H9 (cell line): ENCODE measurements around the gene C1QTNF9. TPM values are rescaled to one million over a fixed set of nuclear protein-coding genes. Genes with fewer than 3 reads are reported as not detected.
"Not testable (repeated sequence)": the region's sequence is repeated elsewhere in the genome, so short reads cannot be mapped to it uniquely, and the experiment has no call there.

Source experiments
- DNase-seq: peaks from one replicate; pipeline ENCODE4 v3.0.0-alpha.2; 2017
- H2AFZ ChIP-seq: one replicate; pipeline ENCODE4 v1.6.1; 2013; ENCODE audit warnings: mild to moderate bottlenecking, low read length, control low read depth, moderate library complexity
- H2AK5ac ChIP-seq: 2 replicates; pipeline ENCODE4 v1.6.1; 2013; ENCODE audit warnings: low read length, control low read depth, mixed read lengths; ENCODE audit not compliant: insufficient read length
- H2BK120ac ChIP-seq: one replicate; pipeline ENCODE4 v1.6.1; 2013; ENCODE audit warnings: low read depth, mild to moderate bottlenecking, low read length, control low read depth, inconsistent platforms; ENCODE audit not compliant: poor library complexity, severe bottlenecking
- H2BK12ac ChIP-seq: 2 replicates; pipeline ENCODE4 v1.6.1; 2013; ENCODE audit warnings: low read length, control low read depth, mixed read lengths, low read depth; ENCODE audit not compliant: insufficient read length
- H2BK15ac ChIP-seq: 2 replicates; pipeline ENCODE4 v1.6.1; 2013; ENCODE audit warnings: low read depth, low read length, control low read depth
- H2BK20ac ChIP-seq: one replicate; pipeline ENCODE4 v1.6.1; 2013; ENCODE audit warnings: low read depth, mild to moderate bottlenecking, low read length, control low read depth, inconsistent platforms; ENCODE audit not compliant: poor library complexity, severe bottlenecking
- H2BK5ac ChIP-seq: 2 replicates; pipeline ENCODE4 v1.6.1; 2013; ENCODE audit warnings: low read length, control low read depth, mixed read lengths; ENCODE audit not compliant: insufficient read length
- H3K14ac ChIP-seq: 2 replicates; pipeline ENCODE4 v1.6.1; 2013; ENCODE audit warnings: low read length, control low read depth; ENCODE audit not compliant: insufficient read depth
- H3K18ac ChIP-seq: 2 replicates; pipeline ENCODE4 v1.6.1; 2013; ENCODE audit warnings: low read depth, mild to moderate bottlenecking, mixed read lengths, low read length, control low read depth; ENCODE audit not compliant: insufficient read length
- H3K23ac ChIP-seq: 2 replicates; pipeline ENCODE4 v1.6.1; 2013; ENCODE audit warnings: low read length, control low read depth, mixed read lengths, low read depth; ENCODE audit not compliant: insufficient read length
- H3K23me2 ChIP-seq: 2 replicates; pipeline ENCODE4 v1.6.1; 2013; ENCODE audit warnings: low read depth, mild to moderate bottlenecking, mixed read lengths, low read length, control low read depth; ENCODE audit not compliant: insufficient read length, poor library complexity, severe bottlenecking
- H3K27ac ChIP-seq: 2 replicates; pipeline ENCODE4 v1.5.1; 2013; ENCODE audit warnings: low read length, control low read depth, mixed read lengths, low read depth; ENCODE audit not compliant: insufficient read length
- H3K27me3 ChIP-seq: 2 replicates; pipeline ENCODE4 v1.6.1; 2013; ENCODE audit warnings: low read length, control low read depth, inconsistent platforms; ENCODE audit not compliant: insufficient read depth
- H3K4ac ChIP-seq: 2 replicates; pipeline ENCODE4 v1.6.1; 2013; ENCODE audit warnings: low read depth, mild to moderate bottlenecking, control low read depth, inconsistent platforms, low read length, moderate library complexity
- H3K4me1 ChIP-seq: 2 replicates; pipeline ENCODE4 v1.6.1; 2013; ENCODE audit warnings: low read length, control low read depth, inconsistent platforms; ENCODE audit not compliant: insufficient read depth
- H3K4me2 ChIP-seq: 2 replicates; pipeline ENCODE4 v1.6.1; 2013; ENCODE audit warnings: low read length, control low read depth, mixed read lengths; ENCODE audit not compliant: insufficient read length, insufficient read depth
- H3K56ac ChIP-seq: 2 replicates; pipeline ENCODE4 v1.6.1; 2013; ENCODE audit warnings: low read depth, mild to moderate bottlenecking, mixed read lengths, low read length, control low read depth; ENCODE audit not compliant: insufficient read length
- H3K79me1 ChIP-seq: 2 replicates; pipeline ENCODE4 v1.6.1; 2013; ENCODE audit warnings: low read depth, mild to moderate bottlenecking, moderate library complexity, low read length, control low read depth, inconsistent platforms; ENCODE audit not compliant: insufficient read depth, poor library complexity, severe bottlenecking
- H3K79me2 ChIP-seq: 2 replicates; pipeline ENCODE4 v1.6.1; 2013; ENCODE audit warnings: low read length, control low read depth, inconsistent platforms; ENCODE audit not compliant: insufficient read depth
- H3K9ac ChIP-seq: 2 replicates; pipeline ENCODE4 v1.6.1; 2013; ENCODE audit warnings: low read length, control low read depth, mixed read lengths; ENCODE audit not compliant: insufficient read length; ENCODE audit errors: extremely low read depth
- H3K9me3 ChIP-seq: one replicate; pipeline ENCODE4 v1.6.1; 2013; ENCODE audit warnings: low read depth, low read length, inconsistent platforms; ENCODE audit not compliant: control insufficient read depth
- H3T11ph ChIP-seq: one replicate; pipeline ENCODE4 v1.6.1; 2013; ENCODE audit warnings: mild to moderate bottlenecking, low read length, control low read depth, inconsistent platforms
- H4K20me1 ChIP-seq: one replicate; pipeline ENCODE4 v1.6.1; 2013; ENCODE audit not compliant: control insufficient read depth, insufficient read length, insufficient read depth
- H4K5ac ChIP-seq: 2 replicates; pipeline ENCODE4 v1.6.1; 2013; ENCODE audit warnings: low read depth, mild to moderate bottlenecking, mixed read lengths, low read length, control low read depth; ENCODE audit not compliant: insufficient read length
- H4K8ac ChIP-seq: replicated peaks from 2 replicates; pipeline ENCODE4 v1.6.1; 2013; ENCODE audit warnings: low read length, control low read depth, mixed read lengths, low read depth; ENCODE audit not compliant: insufficient read length
- H4K91ac ChIP-seq: 2 replicates; pipeline ENCODE4 v1.6.1; 2013; ENCODE audit warnings: low read depth, mild to moderate bottlenecking, moderate library complexity, mixed read lengths, low read length, control low read depth; ENCODE audit not compliant: insufficient read length
- H3K27ac Mint-ChIP-seq, 3 experiments: 2 replicates in 2 of 3; 3 replicates in 1 of 3; pipeline ENCODE4 v1.8.0; 2020 to 2021; ENCODE audit warnings: mixed read lengths in 3 of 3, mild to moderate bottlenecking in 1 of 3, moderate library complexity in 1 of 3
- H3K27me3 Mint-ChIP-seq: 2 replicates; pipeline ENCODE4 v1.8.0; 2021; ENCODE audit warnings: low read depth, mild to moderate bottlenecking, moderate library complexity, mixed read lengths
- H3K36me3 Mint-ChIP-seq, 3 experiments: 2 replicates in 2 of 3; 3 replicates in 1 of 3; pipeline ENCODE4 v1.8.0; 2020 to 2021; ENCODE audit warnings: low read depth in 3 of 3, mixed read lengths in 3 of 3; ENCODE audit not compliant: insufficient read depth in 1 of 3
- H3K4me1 Mint-ChIP-seq, 2 experiments: 2 replicates each; pipeline ENCODE4 v1.8.0; 2020; ENCODE audit warnings: mixed read lengths in 2 of 2
- H3K4me3 Mint-ChIP-seq, 2 experiments: 2 replicates in 1 of 2; 3 replicates in 1 of 2; pipeline ENCODE4 v1.8.0; 2020 to 2021; ENCODE audit warnings: mild to moderate bottlenecking in 2 of 2, mixed read lengths in 2 of 2, moderate library complexity in 1 of 2
- H3K9me3 Mint-ChIP-seq, 2 experiments: 2 replicates in 1 of 2; 3 replicates in 1 of 2; pipeline ENCODE4 v1.8.0; 2020; ENCODE audit warnings: mild to moderate bottlenecking in 2 of 2, mixed read lengths in 2 of 2, moderate library complexity in 1 of 2
- WGBS: extraction: QIAGEN DNeasy Blood & Tissue Kit; methylation state at CpG from one replicate; pipeline ENCODE4 v1.1.7; 2013; ENCODE audit warnings: missing lambda C conversion rate, low lambda C conversion rate, mixed read lengths; ENCODE audit not compliant: insufficient read length; ENCODE audit errors: extremely low coverage; 5-methylcytosine and 5-hydroxymethylcytosine counted together
- total RNA-seq: library from RNA; stranded (reverse); gene quantifications from 2 replicates; pipeline ENCODE4 v1.2.1, GENCODE V29; 2021

C1QTNF9 gene
- total RNA-seq, 1 experiment from 2014 or later, result not detected

DNA sequence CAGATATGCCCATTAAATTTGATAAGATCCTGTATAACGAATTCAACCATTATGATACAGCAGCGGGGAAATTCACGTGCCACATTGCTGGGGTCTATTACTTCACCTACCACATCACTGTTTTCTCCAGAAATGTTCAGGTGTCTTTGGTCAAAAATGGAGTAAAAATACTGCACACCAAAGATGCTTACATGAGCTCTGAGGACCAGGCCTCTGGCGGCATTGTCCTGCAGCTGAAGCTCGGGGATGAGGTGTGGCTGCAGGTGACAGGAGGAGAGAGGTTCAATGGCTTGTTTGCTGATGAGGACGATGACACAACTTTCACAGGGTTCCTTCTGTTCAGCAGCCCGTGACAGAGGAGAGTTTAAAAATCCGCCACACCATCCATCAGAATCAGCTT, 12.0 kb downstream of the C1QTNF9 start:
- H3K27ac ChIP-seq, H3K79me1 ChIP-seq, H3K27ac Mint-ChIP-seq, H3K9ac ChIP-seq, H3K27me3 Mint-ChIP-seq, H4K5ac ChIP-seq, H2AFZ ChIP-seq, H3K4me1 ChIP-seq, H3K23ac ChIP-seq, H4K91ac ChIP-seq, H3T11ph ChIP-seq, H3K18ac ChIP-seq, H4K8ac ChIP-seq, H2BK5ac ChIP-seq, H3K4ac ChIP-seq, H3K9me3 Mint-ChIP-seq, H3K79me2 ChIP-seq, H3K4me2 ChIP-seq, H2AK5ac ChIP-seq, H2BK12ac ChIP-seq, H3K9me3 ChIP-seq, H3K14ac ChIP-seq, H3K36me3 Mint-ChIP-seq, H4K20me1 ChIP-seq, H3K27me3 ChIP-seq, H3K56ac ChIP-seq, H3K4me3 Mint-ChIP-seq, H2BK120ac ChIP-seq, H3K4me1 Mint-ChIP-seq, DNase-seq, H2BK20ac ChIP-seq, H3K23me2 ChIP-seq, H2BK15ac ChIP-seq: not testable (repeated sequence)
- WGBS, result no CpG with 5 or more reads among the region's 8 CpGs
